ENCODE measurements around the gene SNCAIP.

GRCh38 chr5:122400938-122401337 lies 88.9 kb downstream of the SNCAIP start:
- TF ChIP-seq CTCF (IDR thresholded peaks at IDR 0.05) (no peak), EP300 (IDR thresholded peaks at IDR 0.05; ENCODE audit: low read depth) (no peak), POLR2AphosphoS5 (IDR thresholded peaks at IDR 0.05) (no peak)

Measured in transverse colon (tissue), 4 donors.